Right lung (tissue), 5 donors: ENCODE results near the gene TRANK1. TPM values are rescaled to one million over a fixed set of nuclear protein-coding genes. Genes with fewer than 3 reads are reported as not detected.

Source experiments
- DNase-seq, 2 donors: peaks; one replicate each; pipeline ENCODE4 v3.0.0-alpha.2; 2013
- polyA plus RNA-seq, 5 donors: library from polyadenylated mRNA; unstranded; fragments of 120-200 nt; gene quantifications; one replicate each; pipeline versions ENCODE4 v1.2.1 to v1.2.3, GENCODE V29; 2013; ENCODE audit warnings: inconsistent platforms in 1 of 5, low replicate concordance in 1 of 5; ENCODE audit not compliant: insufficient read length in 5 of 5, insufficient read depth in 1 of 5

TRANK1 gene
- polyA plus RNA-seq, 5 donors = 17.0 to 32.4 (median 27.3) TPM

DNA sequence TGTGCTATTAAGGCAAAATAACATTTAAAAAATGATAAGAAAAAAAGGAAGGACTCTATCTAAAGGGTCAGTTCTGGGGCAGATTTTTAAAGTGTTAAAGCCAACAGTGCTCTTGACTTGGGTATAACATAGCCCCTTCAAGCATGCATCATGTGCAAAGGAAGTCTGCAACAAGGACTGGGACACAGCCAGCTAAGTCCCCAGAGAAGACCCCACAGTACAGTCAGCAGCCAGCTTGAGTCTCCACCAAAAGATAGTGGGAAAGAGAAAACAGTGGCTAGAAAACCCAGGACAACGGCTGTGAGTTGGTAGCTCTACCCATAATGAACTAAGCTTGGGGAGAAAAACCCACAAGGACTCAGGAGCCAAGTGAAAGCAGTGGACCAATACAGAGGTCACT, 94.1 kb downstream of the TRANK1 start:
- no peak for DNase-seq

- no peak for DNase-seq
Observed at GRCh38 chr3:36846406-36846805, 98.4 kb downstream of the TRANK1 start.

GRCh38 chr3:36843065-36844051, 101.5 kb downstream of the TRANK1 start:
- no peak for DNase-seq

DNA sequence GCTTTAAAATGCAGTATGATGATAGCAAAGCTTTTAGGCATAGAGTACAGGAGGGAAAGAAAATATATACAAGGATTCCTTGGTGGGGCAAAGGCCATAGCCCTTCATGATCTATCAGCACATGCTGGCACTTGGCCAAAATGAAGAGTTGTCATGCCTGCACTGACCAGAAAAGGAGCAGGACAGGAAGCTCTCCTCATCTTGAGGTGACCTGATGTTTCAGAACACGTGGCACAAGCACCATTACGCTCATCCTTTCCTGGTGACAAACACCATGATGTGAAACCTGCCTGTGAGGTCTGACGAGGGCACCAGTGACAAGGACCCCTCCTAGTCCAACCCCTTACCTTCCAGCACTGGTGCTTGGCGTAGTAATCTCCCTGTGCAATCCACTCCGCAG, 102.6 kb downstream of the TRANK1 start:
- DNase-seq = no peak

GRCh38 chr3:36840453-36840921, 104.4 kb downstream of the TRANK1 start:
- no peak for DNase-seq

DNA sequence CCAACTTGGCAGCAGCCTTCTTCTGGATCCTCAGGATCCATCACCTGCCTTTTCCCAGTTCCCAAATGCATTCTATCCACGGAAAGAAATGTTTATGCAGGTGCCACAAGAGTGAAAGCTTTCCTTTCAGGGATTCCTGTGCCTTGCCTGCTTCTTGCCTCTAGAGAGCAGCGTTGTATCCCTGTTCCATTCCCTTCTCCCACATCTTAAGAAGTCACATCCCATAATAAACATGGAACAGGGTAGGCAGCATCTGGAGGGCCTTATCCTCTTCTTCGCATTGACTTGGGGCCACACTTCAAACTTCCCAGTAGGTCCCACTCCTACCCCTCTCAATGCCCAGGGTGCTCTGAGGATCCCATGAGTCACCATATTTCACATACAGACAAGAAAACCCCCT, 107.8 kb downstream of the TRANK1 start:
- no peak for DNase-seq

DNA sequence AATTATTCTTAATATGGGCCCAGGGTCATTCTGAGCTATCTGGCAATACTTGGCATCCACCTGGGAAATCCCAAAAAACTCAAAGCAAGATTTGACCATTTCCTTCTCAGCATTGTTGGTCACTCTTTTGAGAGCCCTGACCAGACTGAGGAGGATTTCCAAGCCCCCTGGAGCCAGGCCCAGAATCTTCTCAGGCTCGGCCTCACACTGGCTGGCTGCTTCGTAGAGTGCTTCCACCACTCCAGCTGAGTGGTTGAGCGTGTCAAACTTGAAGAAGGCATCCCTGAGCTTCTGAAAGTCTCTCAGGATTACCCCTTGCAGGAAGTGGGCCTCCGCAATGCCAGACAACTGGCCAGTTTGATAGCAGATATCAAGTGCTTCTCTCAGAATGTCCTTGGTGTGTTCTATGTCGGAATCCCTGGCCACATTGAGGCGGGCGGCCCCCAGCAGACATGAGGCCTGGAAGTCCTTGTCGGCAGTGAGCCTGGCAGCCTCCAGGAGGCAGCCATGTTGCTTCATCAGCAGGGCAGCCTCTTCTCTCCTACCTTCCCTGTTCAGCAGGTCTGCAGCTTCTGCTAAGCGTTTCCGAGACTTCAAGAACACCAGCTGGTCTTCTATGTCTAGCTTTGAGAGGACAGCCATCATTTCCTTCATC, 111.6 kb downstream of the TRANK1 start:
- no peak for DNase-seq

- no peak for DNase-seq
Observed at GRCh38 chr3:36832406-36832805, 112.4 kb downstream of the TRANK1 start.

GRCh38 chr3:36827133-36827532, 117.7 kb downstream of the TRANK1 start:
- no peak for DNase-seq

GRCh38 chr3:36826240-36826639, 118.6 kb downstream of the TRANK1 start:
- no peak for DNase-seq

DNA sequence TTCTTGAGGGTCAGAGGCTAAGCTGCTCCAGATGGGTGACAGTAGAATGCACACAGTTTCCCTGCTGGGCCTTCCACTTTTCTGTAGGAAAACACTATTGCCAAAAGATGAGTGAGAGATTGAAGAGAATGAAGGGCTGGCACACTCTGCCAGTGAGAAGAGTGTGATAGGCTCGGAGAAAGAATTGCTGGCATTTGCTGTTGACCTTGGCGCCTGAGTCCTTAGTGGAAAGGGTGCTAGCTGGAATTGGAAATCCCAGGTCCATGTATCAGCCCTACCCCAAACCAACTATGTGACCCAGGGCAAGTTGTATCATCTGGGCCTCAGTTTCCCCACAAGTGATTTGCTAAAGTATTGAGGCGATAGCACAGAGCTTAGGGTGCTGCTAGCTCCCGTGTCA, 120.4 kb downstream of the TRANK1 start:
- no peak for DNase-seq

DNA sequence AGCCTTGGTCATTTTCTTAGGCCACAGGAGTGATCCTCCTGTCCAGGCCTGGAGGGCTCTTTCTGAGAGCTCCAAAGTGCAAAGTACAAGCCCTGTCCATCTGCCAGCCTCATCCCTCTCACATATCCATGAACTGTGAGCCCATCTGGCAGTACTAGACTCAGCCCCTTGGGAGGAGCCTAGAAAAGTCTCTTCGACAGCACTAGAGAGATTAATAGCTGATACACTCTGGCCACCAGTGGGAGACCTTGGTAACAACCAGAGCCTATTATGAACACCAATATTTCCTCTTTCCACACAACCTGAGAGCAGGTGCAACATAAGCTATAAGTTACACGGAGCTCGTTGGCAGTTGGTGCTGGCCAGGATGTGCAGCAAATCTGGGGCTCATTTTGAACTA, 121.0 kb downstream of the TRANK1 start:
- DNase-seq = no peak

DNA sequence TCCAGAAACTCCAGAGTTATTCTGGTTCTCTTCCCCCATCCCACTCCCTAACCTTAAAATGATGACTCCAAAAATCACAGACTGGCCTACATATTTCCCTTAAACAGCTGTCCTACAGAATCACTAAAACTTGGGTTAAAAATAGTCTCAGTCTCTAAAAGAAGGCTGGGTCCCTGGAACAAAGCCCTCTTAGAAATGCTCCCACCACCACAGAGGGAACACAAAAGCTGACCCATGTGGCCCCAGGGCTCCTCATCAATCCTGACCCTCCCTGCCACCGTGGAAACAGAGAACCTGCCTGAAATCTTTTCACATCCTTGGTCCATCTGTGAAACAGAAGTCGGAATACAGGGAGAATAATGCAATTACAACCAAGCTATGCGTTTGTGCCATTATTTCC, 124.8 kb downstream of the TRANK1 start:
- no peak for DNase-seq

DNA sequence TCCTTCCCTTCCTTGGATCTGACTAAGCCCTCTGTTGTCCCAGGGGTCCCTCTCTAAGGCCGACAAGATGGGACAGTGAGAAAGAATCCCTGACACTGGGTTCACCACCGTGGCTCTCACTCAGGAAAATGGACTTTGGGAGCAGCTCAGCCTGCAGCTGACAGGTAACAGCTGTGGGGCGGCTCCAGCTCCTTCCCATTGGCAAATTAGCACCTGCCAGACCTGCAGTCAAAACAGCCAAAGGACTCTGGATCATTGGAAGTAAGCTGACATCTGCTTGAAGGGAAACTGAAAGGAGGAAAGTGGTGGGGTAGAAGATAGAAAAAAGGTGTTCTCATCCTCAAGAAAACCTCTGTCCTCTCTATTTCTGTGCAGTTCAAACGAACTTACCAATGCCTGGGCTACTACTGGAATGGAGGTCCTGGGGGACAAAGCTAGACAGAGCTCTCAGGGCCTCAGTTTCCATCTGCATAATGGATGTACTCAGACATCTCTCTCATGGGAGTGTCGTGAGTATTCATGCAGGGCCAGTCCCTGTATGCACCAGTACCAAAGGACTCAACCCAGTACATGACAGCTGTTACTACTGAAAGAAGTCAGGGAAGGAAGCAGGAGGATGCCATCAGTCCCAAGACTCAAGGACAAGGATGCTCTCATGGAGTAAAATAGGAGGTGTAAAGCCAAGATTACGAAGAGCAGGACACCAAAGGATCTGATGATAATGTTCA, 126.9 kb downstream of the TRANK1 start:
- DNase-seq = no peak

DNA sequence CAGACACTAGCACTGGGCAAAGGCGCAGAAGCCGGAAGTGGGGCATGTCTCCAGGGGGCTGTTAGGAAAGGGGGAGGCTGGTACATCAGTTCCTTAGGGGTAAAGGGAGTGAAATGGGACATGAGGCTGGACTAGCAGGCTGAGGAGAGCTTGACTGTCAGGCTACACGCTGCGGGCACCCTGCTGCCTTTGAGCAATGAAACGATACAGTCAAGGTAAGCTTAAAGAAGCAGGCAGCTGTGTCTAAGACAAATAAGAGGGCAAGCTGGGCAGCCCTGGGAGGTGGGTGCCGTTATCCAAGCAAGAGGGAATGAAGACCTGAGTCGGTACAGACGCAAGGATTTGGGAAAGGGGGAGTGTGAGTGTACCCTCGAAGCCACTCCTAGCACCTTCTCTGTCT, 129.5 kb downstream of the TRANK1 start:
- no peak for DNase-seq

DNA sequence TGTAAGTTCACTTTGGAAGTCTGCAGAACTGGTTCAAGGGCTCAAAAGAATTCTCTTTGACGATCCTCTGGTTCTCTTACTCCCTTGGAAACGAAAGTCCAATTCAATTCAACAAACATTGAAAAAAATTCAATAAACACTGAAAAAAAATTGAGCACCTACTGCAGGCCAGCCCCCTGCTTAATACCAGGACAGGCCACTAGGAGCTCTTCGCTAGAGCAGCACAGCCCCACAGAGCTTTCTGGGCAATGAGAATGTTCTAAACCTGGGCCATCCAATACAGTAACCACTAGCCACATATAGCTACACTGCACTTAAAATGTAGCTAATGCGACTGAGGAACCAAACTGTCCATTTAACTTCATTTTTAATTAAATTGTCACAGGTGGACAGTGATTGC, 130.1 kb downstream of the TRANK1 start:
- DNase-seq = no peak

DNA sequence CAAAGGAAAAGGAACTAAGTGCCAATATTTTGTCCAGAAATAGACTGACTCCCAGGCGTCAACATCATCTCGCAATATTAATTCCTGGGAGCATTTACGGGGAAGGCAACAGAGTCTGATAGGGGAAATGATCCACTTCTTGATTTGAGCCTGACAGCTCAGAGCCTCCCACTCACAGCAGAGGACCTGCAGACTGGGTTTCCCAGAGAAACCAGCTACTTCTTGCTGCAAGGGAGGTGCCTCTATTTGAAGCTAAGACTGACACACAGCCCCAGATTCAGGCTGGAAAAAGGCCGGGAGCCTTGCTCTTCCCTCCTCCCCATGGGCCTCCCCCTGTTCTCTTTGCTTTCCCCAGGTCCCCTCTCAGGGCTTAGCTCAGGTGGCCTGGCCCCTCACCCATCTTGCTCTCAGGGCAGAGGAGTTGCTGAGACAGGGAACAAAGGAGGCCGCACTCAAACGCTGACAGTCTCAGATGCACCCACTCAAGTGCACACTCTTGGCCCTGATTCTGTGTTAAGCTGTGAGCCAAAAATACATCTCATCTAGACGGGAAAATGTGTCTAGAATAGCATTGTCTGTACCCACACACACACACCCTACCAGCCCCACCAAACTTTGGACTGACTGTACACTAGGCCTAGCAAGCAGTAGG, 130.7 kb downstream of the TRANK1 start:
- no peak for DNase-seq

- no peak for DNase-seq
Observed at GRCh38 chr3:36813305-36813704, 131.5 kb downstream of the TRANK1 start.

DNA sequence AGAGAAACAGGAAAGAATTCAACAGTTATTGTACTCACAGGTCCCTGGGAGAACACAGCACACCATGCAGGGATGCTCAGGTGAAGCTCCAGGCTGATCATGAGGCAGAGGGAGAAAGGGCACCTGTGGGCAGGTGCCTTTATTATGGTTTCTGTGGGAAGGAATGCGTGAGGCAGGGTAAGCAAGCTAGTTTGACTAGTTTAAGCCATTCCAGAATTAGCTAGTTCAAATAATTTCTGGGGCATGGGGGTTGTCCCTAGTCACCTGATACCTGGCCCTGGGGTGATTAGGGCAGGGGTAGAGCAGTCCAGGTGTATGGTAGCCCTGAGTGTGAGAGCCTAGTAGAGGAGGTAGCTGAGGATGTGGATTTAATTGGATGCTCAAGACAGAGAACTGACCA, 132.6 kb downstream of the TRANK1 start:
- no peak for DNase-seq

DNA sequence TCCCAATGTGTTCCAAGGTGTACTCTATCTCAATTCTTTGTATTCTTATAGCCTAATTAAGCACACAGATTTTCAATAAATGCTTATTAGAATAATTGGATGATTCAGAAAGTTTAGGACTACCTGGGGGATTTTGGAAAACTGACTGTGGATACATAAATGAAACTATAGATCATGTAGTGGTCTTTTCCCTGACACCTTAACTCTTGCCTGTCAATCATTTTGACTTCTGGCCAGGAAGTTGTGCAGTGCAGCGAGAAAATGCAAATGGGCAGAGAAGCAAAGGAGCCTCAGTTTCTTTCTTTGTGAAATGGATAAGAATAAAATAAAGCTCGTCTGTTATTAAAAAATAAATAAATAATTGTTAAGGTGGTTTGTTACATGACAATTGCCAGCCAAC, 133.1 kb downstream of the TRANK1 start:
- DNase-seq = no peak

- DNase-seq = no peak
Observed at GRCh38 chr3:36804295-36805055, 140.4 kb downstream of the TRANK1 start.
